WTC11 (cell line): ENCODE results near the gene DPCD.

Experiments used
- AFF4 ChIP-seq: sonication (generic); formaldehyde crosslinking; IDR thresholded peaks from 2 replicates; pipeline ENCODE4 v1.8.1; 2023; ENCODE audit warnings: mild to moderate bottlenecking, missing genetic modification reagents, borderline replicate concordance
- ATF1 ChIP-seq: sonication (generic); formaldehyde crosslinking; IDR thresholded peaks from 2 replicates; pipeline ENCODE4 v1.8.1; 2023; ENCODE audit warnings: mild to moderate bottlenecking, moderate library complexity, missing genetic modification reagents
- CBFB ChIP-seq: sonication (generic); formaldehyde crosslinking; IDR thresholded peaks from 2 replicates; pipeline ENCODE4 v1.8.1; 2022; ENCODE audit warnings: mild to moderate bottlenecking, low read depth, missing genetic modification reagents
- ESRRA ChIP-seq: sonication (generic); formaldehyde crosslinking; IDR thresholded peaks from 2 replicates; pipeline ENCODE4 v1.8.1; 2022; ENCODE audit warnings: mild to moderate bottlenecking, missing genetic modification reagents, borderline replicate concordance
- FOXK1 ChIP-seq: sonication (generic); formaldehyde crosslinking; IDR thresholded peaks from 2 replicates; pipeline ENCODE4 v1.8.0; 2022; ENCODE audit warnings: mild to moderate bottlenecking, moderate library complexity, missing genetic modification reagents
- HMGXB4 ChIP-seq: sonication (generic); formaldehyde crosslinking; IDR thresholded peaks from 2 replicates; pipeline ENCODE4 v1.8.1; 2023; ENCODE audit warnings: mild to moderate bottlenecking, moderate library complexity, missing genetic modification reagents
- TEAD1 ChIP-seq: sonication (generic); formaldehyde crosslinking; IDR thresholded peaks from 2 replicates; pipeline ENCODE4 v1.8.0; 2022; ENCODE audit warnings: mild to moderate bottlenecking, missing genetic modification reagents
- TF ChIP-seq, protein P1 (sequence below): sonication (generic); formaldehyde crosslinking; IDR thresholded peaks from 2 replicates; pipeline ENCODE4 v1.8.1; 2023; ENCODE audit warnings: mild to moderate bottlenecking, missing genetic modification reagents, moderate library complexity
- TF ChIP-seq, protein P2 (sequence below): fragments of 200-600 bp; IDR thresholded peaks from 2 replicates; pipeline ENCODE4 v1.8.0; 2022; ENCODE audit warnings: antibody characterized with exemption

- TF ChIP-seq, protein P1, sequence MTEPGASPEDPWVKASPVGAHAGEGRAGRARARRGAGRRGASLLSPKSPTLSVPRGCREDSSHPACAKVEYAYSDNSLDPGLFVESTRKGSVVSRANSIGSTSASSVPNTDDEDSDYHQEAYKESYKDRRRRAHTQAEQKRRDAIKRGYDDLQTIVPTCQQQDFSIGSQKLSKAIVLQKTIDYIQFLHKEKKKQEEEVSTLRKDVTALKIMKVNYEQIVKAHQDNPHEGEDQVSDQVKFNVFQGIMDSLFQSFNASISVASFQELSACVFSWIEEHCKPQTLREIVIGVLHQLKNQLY (CRISPR knock-in tag), result no peak
- TF ChIP-seq TEAD1 (CRISPR knock-in tag) (no peak), CBFB (no peak), ESRRA (no peak), ATF1 (CRISPR knock-in tag) (no peak), AFF4 (CRISPR knock-in tag) (no peak), HMGXB4 (CRISPR knock-in tag) (0 out of 2 replicates have a peak, but pooled peaks have one; percentile 25), FOXK1 (CRISPR knock-in tag) (no peak)
- TF ChIP-seq, protein P2, sequence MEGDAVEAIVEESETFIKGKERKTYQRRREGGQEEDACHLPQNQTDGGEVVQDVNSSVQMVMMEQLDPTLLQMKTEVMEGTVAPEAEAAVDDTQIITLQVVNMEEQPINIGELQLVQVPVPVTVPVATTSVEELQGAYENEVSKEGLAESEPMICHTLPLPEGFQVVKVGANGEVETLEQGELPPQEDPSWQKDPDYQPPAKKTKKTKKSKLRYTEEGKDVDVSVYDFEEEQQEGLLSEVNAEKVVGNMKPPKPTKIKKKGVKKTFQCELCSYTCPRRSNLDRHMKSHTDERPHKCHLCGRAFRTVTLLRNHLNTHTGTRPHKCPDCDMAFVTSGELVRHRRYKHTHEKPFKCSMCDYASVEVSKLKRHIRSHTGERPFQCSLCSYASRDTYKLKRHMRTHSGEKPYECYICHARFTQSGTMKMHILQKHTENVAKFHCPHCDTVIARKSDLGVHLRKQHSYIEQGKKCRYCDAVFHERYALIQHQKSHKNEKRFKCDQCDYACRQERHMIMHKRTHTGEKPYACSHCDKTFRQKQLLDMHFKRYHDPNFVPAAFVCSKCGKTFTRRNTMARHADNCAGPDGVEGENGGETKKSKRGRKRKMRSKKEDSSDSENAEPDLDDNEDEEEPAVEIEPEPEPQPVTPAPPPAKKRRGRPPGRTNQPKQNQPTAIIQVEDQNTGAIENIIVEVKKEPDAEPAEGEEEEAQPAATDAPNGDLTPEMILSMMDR, result peak; percentile 95
These were observed 18.3 kb upstream of the DPCD start for GRCh38 chr10:101569622-101570427.
